ENCODE data around the gene SHISA6. TPM values are rescaled to one million over a fixed set of nuclear protein-coding genes. Genes with fewer than 3 reads are reported as not detected.

SHISA6 gene
- total RNA-seq, 1 experiment from 2014 or later: not detected

DNA sequence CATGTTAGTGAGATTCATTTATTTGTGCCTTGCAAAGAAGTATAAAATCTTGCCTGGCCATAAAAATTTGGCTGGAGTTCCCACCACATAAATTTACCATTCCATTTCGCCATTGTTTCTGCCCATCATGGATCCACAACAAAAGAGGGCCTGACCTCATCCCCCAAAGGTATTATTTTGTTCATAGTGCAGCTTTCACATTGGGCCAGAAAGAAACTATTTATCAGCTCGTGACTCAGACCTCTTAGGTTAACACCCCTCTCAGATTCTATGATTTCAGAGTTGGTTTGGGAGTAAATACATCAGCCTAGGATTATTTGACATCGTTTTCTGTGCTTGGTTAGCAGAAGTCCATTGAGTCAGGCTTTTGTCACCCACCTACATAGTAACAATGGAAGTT, 108.1 kb downstream of the SHISA6 start:
- no peak for DNase-seq (ENCODE audit: low read depth)

DNA sequence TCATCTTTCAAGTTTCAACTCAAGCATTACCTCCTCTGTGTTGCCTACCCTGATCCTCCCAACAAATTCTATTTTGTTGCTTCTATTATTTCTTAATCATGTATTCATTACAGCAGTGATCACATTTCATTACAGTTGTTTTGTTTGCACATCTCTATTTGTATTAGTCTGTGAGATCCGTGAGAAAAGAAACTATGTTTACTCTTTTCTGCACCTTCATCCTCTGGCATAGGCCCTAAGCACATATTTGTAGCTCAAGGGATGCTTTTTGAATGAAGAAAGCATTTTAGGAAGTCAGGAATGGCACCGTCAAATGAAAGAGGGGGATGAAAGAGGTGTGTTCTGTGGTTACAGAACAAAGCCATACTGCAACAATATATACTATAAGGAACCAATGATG, 110.5 kb downstream of the SHISA6 start:
- no peak for DNase-seq (ENCODE audit: low read depth)

DNA sequence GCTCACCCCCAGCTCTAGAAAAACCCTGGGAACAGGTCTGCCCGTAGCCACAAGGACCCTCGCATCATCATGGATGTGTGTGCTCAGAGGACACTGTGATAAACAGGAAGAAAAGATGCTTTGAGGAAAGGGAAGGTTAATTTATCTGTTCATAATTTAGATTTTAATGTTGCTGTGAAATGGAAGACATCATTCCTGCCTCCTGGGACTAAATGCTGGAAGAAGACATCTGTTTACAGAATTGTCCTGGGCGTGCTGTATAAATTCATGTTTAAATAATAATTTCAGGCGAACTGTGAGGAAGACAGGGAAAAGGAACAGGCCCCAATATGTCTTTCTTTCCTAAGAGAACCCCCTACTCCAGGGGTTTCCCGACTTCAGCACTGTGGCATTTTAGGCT, 112.6 kb downstream of the SHISA6 start:
- DNase-seq (ENCODE audit: low read depth): no peak

DNA sequence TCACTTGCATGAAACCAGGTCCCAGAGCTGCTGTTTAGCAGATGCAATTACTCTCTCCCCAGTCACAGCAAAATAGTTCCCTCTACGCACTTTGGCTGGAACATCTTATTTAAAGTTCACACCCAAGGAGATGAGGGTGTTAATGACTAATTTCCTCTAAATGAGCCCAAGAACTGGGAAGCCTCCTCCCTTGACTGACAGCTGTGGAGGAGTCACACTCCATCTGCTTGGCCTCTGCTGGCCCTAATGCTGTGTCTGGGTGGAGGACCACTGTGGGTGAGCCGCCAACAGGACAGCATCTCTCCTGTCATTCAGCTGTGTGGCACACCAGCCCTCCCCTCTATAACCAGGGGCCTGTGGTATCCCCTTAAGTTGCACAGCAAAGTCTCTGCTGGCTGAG, 115.4 kb downstream of the SHISA6 start:
- DNase-seq (ENCODE audit: low read depth): no peak

DNA sequence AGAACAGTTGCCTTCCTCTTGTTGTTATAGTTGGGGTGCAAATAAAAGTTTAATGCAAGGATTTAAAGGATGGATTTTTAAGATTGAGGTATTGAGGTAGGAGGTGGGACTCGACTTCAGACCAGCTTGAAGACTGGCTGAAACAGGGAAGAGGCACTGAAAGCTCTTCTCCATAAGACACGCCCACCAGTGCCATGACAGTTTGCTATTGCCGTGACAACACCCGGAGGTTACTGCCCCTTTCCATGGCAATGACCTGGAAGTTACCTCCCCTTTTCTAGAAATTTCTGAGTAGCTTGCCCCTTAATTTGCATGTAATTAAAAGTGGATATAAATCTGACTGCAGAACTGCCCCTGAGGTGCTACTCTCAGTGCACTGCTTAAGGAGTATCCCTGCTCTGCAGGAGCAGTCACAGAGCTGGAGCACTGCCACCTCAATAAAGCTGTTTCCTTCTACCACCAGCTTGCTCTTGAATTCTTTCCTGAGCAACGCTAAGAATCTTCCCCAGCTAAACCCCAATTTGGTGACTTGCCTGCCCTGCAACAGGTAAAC, 122.6 kb downstream of the SHISA6 start:
- no peak for DNase-seq (ENCODE audit: low read depth)

DNA sequence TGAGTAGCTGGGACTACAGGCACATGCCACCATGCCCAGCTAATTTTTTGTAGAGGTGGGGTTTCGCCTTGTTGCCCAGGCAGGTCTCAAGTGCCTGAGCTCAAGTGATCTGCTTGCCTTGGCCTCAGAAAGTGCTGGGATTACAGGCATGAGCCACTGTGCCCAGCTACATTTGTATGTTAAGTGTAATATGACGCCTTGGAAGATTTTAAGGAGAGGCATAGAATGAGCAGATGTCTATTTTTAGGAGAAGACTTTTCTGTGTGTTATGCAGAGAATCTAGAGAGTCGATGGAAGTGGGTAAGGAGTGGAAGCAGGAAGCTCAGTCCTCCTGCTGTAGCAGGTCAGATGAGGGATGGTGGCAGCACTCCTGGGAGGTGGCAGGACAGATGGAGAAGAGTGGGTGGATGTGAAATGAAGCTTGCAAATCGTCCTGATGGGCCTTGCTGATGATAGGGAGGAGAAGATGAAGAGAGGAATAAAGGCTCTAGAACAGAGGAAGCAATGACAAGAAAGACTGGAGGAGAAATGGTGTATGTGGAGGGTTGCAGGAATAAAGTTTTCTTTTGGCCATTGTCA, 125.3 kb downstream of the SHISA6 start:
- no peak for DNase-seq (ENCODE audit: low read depth)

DNA sequence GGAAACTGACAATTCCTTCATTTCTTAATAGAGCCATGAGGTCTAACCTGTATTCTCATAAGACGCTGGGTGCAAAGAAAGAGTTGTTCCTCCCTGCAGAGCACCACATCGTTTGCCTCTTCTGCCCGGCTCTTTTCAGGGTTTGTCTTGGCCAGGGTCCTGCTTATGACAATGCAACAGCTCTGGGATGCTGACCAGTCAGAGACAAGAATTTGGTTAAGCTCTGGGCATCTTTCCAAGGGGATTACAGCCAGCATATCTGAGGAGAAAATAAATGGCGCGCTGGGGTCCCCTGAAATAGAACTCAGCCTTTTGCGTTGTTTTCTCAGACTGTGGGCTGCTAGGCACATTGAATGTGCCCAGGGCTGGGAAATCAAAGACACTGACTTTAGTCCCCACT, 128.6 kb downstream of the SHISA6 start:
- DNase-seq (ENCODE audit: low read depth): no peak

DNA sequence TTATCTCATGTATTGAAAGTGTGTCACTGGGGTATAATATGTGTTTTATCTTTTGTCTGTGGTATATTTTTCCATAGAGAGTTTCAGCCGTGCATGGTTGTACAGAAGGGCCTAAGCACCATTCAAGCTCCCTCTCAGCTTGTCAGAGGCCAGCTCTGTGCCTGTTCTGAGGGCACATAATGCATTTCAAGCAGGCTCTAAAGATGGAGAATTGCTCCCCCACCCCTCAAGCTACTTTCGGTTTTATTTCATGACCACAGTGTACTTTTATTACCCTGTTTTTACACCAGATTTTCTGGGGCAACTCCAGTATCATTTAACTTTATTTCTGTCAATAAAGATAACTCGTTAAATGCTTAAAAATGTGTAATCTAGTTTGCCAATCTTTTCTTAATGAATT, 131.7 kb downstream of the SHISA6 start:
- DNase-seq (ENCODE audit: low read depth): no peak

DNA sequence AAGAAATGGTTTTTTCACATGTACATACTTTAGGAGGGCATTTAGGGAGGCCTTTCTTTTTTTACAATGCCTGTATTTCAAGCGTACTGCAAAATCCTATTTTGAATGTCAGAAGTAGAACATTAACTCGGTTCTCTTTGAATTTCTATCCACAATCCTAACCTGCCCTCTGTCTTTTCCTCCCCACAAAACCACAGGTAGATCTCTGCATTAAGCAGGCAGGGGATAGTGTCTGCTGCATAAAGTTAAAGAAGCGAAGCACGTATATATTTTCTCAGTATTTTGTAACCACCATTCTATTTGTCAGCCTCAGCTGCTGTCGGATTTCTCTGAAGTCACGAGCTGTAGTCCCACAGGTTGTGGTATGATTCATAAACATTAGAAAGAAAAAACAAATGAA, 137.5 kb downstream of the SHISA6 start:
- DNase-seq (ENCODE audit: low read depth): no peak

DNA sequence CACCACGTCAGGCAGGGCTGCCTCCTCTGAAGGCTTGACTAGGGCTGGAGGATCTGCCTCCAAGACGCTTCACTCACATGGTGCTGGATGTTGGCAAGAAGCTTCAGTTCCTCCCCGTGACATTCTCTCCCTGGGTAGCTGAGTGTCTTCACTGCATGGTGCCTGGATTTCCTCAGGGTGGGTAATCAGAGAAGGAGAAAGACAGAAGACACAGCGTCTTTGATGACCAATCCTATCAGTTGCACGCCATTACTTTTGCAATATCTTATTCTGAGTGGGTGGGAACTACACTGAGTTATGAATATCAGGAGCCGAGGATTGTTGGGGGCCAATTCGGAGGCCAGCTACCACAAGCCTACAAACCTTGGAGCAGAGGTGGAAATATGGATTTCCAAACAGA, 139.7 kb downstream of the SHISA6 start:
- no peak for DNase-seq (ENCODE audit: low read depth)

DNA sequence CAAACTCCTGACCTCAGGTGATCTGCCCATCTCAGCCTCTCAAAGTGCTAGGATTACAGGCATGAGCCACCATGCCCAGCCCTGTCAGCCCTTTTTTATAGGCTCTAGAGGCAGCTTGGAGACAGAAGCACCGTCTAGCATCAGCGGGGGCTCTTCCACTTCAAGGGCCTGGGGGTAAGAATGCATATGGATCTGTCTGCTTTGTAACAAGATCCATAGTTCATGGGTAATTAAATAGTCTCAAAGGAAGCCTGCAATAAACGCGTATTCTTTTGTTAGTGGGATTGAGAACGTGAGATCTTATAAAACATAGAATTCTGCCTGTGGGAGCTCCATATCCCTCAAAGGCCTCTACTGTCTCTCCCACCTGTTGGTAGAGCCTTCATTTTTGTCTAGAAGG, 142.1 kb downstream of the SHISA6 start:
- no peak for DNase-seq (ENCODE audit: low read depth)

DNA sequence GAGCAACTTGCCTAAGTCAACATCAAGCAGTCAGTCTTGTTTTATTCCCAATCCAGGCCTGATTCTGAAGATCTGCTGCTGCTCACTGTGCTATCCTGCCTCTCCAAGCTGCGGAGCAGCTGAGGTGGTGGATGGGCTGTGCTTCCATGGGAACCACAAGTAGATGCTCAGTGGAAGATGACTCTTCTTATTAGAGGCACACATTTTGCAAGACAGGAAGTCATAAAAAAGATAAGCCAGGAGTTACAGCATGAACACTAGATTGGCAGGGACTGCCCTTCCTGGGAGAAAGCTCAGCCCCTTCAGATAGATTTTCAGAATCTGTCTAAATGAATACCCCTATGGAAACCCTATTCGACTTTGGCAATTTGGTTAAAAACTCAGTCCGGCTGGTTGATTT, 143.1 kb downstream of the SHISA6 start:
- DNase-seq (ENCODE audit: low read depth): peak; percentile 7

DNA sequence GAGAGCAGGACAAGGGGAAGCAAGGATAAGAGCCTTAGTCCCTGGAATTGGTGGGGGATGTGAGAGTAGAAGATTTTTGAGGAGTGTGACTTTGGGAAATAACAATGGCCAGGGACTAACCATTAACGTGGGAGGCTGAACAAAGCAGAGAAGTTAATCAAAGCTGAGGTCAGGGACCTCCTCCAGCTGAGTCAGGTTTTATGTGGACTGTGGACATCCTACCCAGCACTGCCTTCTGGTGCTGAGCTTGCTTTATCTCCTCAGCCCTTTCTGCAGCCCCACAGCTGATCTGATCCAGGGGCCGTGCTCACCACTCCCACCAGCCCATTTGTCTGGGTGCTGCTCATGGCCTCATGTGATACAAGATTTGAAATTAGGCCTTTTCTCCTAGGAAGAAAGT, 146.6 kb downstream of the SHISA6 start:
- no peak for DNase-seq (ENCODE audit: low read depth)

DNA sequence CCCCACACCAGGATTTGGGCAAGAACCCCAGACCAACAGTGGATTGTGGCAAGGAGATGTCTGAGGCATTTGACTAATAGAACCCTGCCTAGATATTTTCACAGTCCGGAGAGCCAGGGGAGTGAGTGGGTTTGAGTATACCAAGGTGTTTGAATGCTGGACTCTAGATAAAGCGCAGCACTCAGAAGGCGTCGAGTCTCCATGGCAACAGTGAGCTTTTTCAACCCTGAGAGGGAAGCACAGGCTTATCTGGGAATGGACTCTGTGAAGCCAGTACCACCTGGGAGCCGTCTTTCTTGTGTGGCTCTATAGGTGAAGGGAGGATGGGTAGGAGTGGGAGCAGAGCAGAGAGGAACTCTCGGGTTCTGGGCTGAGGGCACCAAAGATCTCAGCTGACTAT, 147.0 kb downstream of the SHISA6 start:
- no peak for DNase-seq (ENCODE audit: low read depth)

DNA sequence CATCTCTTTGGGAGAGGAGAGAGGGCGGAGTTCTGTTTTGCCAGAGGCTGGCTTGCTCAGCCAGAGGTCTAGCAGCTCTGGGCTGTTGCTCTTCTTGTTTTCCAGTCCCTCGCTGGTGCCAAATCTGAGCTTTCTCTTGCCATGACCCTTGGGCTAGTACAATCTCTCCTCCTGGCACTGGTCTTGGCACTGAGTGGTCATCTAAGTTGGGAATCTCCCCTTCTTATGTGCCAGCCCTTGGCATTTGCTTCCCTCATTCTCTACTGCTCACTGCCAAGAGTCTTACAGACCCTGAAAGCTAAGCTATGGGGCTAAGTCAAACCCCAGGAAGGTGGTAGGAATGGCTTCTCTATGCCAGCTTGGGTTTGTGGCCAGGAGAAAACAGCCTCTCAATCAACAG, 148.6 kb downstream of the SHISA6 start:
- DNase-seq (ENCODE audit: low read depth): no peak

DNA sequence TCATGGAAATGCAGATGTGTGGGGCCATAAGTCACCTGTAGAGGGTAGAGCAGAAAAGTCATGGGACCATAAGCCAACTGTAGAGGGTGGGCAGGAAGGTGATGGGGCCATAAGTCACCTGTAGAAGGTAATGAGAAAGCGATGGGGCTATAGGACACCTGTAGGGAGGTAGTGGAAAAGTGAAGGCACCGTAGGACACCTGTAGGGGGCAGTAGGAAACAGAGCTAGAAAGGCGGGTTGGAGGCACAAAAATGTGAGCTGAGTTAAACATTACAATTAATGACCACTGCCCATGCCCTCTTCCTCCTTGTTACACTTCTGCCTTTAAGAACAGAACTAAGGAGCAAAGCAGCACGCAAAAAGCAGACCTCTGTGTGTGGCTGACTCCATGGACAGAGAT, 150.1 kb downstream of the SHISA6 start:
- no peak for DNase-seq (ENCODE audit: low read depth)

DNA sequence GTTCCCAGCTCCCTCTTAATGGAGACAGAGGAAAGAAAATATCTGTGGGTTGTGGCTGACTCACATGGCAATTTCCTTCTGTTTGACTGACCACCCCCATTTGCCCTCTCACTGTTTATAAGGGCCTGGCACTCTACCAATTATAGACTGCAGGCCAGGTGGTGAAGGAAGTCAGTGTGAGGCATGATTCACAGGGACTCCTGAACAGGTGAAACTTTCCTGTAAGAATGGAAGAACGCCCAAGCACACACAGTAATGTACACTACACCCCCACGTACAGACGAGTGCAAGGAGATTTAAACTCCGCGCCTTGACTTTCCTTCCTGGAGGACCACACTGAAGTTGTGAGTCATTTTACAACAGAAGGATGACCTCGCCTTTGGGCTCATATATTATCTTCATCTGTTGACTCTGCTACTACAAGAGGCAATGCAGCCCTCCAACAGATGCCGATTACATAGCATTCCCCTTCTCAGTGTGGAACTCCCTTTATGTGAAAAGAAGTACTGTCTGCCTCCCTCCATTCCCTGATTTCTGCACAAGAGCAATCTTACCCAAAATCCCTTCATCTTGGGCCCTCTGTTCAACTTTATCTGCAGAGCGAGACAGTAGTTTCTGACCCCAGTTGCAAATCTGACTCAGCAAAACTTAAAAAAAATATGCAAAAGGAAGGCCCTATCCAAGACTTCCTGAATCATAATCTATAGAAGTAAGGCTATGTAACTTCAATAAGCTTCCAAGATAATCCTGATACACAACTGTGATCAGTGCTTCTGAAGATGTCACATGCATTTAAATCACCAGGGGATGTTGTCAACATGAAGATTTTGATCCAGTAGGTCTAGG, 163.6 kb downstream of the SHISA6 start:
- peak; percentile 72 for DNase-seq (ENCODE audit: low read depth)

DNA sequence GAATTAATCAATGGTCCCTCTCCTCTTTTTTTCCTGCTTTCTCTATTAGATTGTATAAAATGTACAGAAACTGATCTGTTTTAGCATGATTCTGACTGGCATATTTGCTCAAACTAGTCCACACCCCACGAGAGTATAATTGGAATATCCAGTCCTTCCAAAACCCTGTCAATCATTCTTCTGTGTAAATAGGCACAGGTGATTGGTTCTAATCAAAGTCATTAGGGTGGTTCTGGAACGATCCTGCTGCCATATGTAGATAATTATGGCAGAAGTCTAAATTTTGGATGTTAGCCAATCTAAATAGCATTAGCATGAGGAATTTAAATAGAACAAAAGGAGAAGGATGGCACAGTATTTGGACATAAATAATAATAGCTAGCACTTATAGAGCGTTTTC, 165.7 kb downstream of the SHISA6 start:
- DNase-seq (ENCODE audit: low read depth): no peak

DNA sequence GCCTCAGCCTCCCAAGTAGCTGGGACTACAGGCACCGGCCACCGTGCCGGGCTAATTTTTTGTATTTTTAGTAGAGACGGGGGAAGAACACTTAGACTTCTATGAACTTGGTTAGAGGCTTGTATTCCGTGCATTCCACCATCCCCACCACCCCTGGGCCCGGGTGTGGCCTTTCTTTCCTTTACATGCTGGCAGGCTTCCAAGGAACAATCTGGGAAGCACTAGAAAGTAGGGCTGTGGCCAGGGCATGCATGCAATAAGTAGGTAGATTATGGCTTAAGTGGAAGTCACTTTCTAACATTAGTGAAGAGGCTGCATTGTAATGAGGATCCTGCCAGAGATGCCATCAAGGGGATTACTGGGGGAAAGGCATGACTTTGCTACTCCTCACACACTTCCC, 171.6 kb downstream of the SHISA6 start:
- no peak for DNase-seq (ENCODE audit: low read depth)

DNA sequence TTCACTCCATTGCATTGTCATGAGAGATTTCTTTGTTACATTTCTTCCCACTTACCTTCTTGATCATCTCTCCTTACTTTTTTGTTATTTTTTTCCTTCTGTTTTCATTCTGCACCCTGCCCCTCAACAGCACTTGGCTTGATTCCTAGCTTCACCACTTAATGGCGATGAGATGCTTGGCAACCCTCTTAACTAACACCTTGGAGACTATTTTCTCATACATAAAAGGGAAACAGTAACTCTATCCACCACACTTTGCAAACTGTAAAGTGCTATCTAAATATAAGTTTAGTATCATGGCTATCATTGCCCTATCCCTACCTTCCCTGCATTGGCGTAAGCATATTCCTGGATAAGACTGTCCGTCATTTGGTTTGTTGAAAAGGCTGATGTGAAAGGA, 177.3 kb downstream of the SHISA6 start:
- DNase-seq (ENCODE audit: low read depth): no peak

DNA sequence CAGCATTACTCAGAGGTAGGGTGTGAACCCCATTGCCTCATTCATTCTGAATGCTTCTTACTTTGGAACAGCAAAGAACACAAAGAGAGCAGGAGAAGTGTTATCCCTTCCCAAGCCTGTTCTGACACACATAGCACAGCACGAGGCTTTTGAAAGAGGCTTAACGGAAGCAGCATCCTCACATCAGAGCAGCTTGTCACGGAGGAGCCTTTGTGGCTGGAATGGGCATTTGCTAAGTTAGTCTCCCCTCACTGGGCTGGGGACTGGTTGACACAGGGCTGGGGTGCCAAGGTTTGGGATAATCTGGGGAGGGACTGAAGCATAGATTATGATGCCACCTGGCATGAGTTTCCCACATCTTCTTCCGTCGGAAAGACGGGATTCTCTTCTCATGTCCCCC, 189.7 kb downstream of the SHISA6 start:
- DNase-seq (ENCODE audit: low read depth): no peak

DNA sequence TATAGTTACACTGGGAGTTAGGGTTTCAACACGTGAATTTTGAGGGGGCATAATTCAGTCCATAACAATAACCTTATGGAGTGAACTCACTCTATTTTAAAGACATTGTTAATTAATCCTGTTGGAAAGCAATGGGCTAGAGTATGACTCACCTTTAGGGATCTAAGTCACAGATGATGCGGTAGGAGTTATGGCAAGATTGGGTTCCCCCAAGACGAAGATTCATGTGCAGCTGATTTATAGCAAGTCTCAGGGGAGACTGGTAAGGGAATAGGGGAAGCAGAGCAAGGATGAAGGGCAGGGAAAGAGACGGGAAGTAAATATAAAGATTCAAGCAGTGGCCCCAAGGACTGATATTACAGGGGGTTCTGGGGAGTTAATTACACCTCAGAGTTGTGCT, 197.7 kb downstream of the SHISA6 start:
- no peak for DNase-seq (ENCODE audit: low read depth)

DNA sequence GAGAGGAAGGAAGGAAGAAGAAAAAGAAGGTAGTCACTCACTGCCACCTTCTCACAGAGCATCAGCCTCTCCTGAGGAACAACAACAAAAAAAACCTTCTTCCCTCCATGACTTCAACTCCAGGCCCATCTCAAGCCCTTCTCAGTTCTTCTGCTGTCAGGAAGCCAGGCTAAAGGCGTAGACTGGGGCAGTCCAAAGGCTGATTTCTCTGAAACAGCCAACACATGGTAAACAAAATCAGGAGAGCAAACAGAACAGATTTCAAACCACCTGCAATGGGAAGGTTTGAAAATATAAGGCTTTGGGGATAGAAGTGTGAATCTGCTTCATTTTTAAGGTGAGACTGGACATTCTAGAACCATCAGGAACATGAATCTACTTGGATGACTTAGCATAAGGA, 200.0 kb downstream of the SHISA6 start:
- no peak for DNase-seq (ENCODE audit: low read depth)

Measured in HT1080 (cell line).